Measurements from ENCODE around the gene LUZP2. TPM values are rescaled to one million over a fixed set of nuclear protein-coding genes. Genes with fewer than 3 reads are reported as not detected.

LUZP2 gene
- polyA plus RNA-seq, 1 donor (not counting 4 experiments of a cell fraction or from before 2014, with no cell fraction given), result 0.08 TPM

GRCh38 chr11:25052844-25053243 lies 556.0 kb downstream of the LUZP2 start:
- Histone ChIP-seq H3K79me2 (ENCODE audit: control insufficient read depth, insufficient read depth, low read length) (no peaks in the 10 kb centered on the region), H3K36me3 (ENCODE audit: control insufficient read depth in 2 of 2, extremely low read depth in 1 of 2, insufficient read depth in 2 of 2, low read length in 2 of 2) (no peaks in the 10 kb centered on the region), H4K20me1 (ENCODE audit: control insufficient read depth, extremely low read depth, insufficient read depth, low read length) (no peaks in the 10 kb centered on the region), H3K9me1 (ENCODE audit: control insufficient read depth, extremely low read depth, insufficient read depth, low read length) (no peaks in the 10 kb centered on the region), H3K9ac (ENCODE audit: control insufficient read depth, extremely low read depth, insufficient read depth, low read length) (no peak overlapping the region), H3K9me3 (ENCODE audit: control insufficient read depth, low read depth, low read length) (no peaks in the 10 kb centered on the region), H3K4me1 (ENCODE audit: control insufficient read depth, extremely low read depth, insufficient read depth, low read length) (no peaks in the 10 kb centered on the region), H3K4me3 (ENCODE audit: control insufficient read depth in 2 of 3, extremely low read depth in 1 of 3, insufficient read depth in 2 of 3, low read depth in 1 of 3, low read length in 3 of 3) (no peak overlapping the region), H3K4me2 (ENCODE audit: control insufficient read depth, extremely low read depth, insufficient read depth, low read depth, low read length) (no peak overlapping the region), H2AFZ (ENCODE audit: control insufficient read depth, low read length) (no peak overlapping the region), H3K27ac (ENCODE audit: control insufficient read depth, insufficient read depth, low read length) (no peak overlapping the region), H3K27me3 (ENCODE audit: control insufficient read depth, extremely low read depth, insufficient read depth, low read length) (no peaks in the 10 kb centered on the region)
- FAIRE-seq (no peak), DNase-seq (ENCODE audit: low read depth, low spot score) (no peak)
- no peak for TF ChIP-seq CTCF (optimal IDR thresholded peaks at IDR 0.05 in 1 of 3, IDR thresholded peaks at IDR 0.05 in 1 of 3, conservative IDR thresholded peaks at IDR 0.05 in 1 of 3; ENCODE audit: extremely low read depth in 1 of 3, insufficient read depth in 2 of 3, low read length in 3 of 3)
- no peak for TF ChIP-seq EZH2 (IDR thresholded peaks at IDR 0.05; ENCODE audit: low read length)
- dilution Hi-C loops (cut with MboI; ENCODE audit: extremely low pct_ligation_motif_present, low sequenced_read_pairs), result no loop called here

DNA sequence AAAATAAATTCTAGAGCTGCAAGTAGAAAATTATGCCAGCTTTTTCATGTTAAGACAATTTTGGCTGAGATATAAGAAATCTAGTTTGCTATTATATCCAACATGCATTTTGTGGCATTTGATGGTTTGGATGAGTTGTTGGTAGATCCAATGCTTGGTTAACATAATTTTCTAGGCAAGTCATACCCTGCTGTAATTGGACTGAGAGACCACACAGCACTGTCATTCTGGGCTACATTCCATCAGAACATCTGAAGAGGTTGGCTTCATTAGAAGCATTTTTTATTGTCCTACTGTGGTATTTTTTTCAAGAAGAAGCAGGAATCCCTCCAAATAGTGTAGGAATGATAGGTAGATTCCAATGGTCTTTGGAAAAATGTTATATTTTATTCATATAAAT lies 561.0 kb downstream of the LUZP2 start:
- Histone ChIP-seq H3K9ac (ENCODE audit: control insufficient read depth, extremely low read depth, insufficient read depth, low read length) (no peak overlapping the region), H3K9me1 (ENCODE audit: control insufficient read depth, extremely low read depth, insufficient read depth, low read length) (no peaks in the 10 kb centered on the region), H3K27me3 (ENCODE audit: control insufficient read depth, extremely low read depth, insufficient read depth, low read length) (no peaks in the 10 kb centered on the region), H4K20me1 (ENCODE audit: control insufficient read depth, extremely low read depth, insufficient read depth, low read length) (no peaks in the 10 kb centered on the region), H3K4me2 (ENCODE audit: control insufficient read depth, extremely low read depth, insufficient read depth, low read depth, low read length) (no peak overlapping the region), H3K79me2 (ENCODE audit: control insufficient read depth, insufficient read depth, low read length) (no peaks in the 10 kb centered on the region), H2AFZ (ENCODE audit: control insufficient read depth, low read length) (no peak overlapping the region), H3K36me3 (ENCODE audit: control insufficient read depth in 2 of 2, extremely low read depth in 1 of 2, insufficient read depth in 2 of 2, low read length in 2 of 2) (no peaks in the 10 kb centered on the region), H3K9me3 (ENCODE audit: control insufficient read depth, low read depth, low read length) (no peaks in the 10 kb centered on the region), H3K4me3 (ENCODE audit: control insufficient read depth in 2 of 3, extremely low read depth in 1 of 3, insufficient read depth in 2 of 3, low read depth in 1 of 3, low read length in 3 of 3) (no peak overlapping the region), H3K4me1 (ENCODE audit: control insufficient read depth, extremely low read depth, insufficient read depth, low read length) (no peaks in the 10 kb centered on the region), H3K27ac (ENCODE audit: control insufficient read depth, insufficient read depth, low read length) (no peak overlapping the region)
- DNase-seq (ENCODE audit: low read depth, low spot score), result no peak
- TF ChIP-seq CTCF (optimal IDR thresholded peaks at IDR 0.05 in 1 of 3, IDR thresholded peaks at IDR 0.05 in 1 of 3, conservative IDR thresholded peaks at IDR 0.05 in 1 of 3; ENCODE audit: extremely low read depth in 1 of 3, insufficient read depth in 2 of 3, low read length in 3 of 3) (no peak), EZH2 (IDR thresholded peaks at IDR 0.05; ENCODE audit: low read length) (no peak)
- FAIRE-seq, result no peak
- dilution Hi-C loops (cut with MboI; ENCODE audit: extremely low pct_ligation_motif_present, low sequenced_read_pairs), result no loop called here
